KOPT-K1 (cell line): ENCODE data around the gene CUEDC1.
"Not testable (repeated sequence)": the region's sequence is repeated elsewhere in the genome, so short reads cannot be mapped to it uniquely, and the experiment has no call there.

Experiments
- H3K27ac ChIP-seq: fragments of 200-600 bp; sonication (generic); 2 replicates; pipeline ENCODE4 v1.5.1; 2016; ENCODE audit warnings: antibody characterized with exemption, mild to moderate bottlenecking, low read depth, low read length; ENCODE audit not compliant: poor library complexity, severe bottlenecking
- H3K36me3 ChIP-seq: fragments of 200-600 bp; sonication (generic); 2 replicates; pipeline ENCODE4 v1.5.1; 2017; ENCODE audit warnings: antibody characterized with exemption, mild to moderate bottlenecking, low read length, moderate library complexity; ENCODE audit not compliant: insufficient read depth
- H3K9me3 ChIP-seq: fragments of 200-600 bp; sonication (generic); 2 replicates; pipeline ENCODE4 v1.5.1; 2017; ENCODE audit warnings: antibody characterized with exemption, low read length, mild to moderate bottlenecking; ENCODE audit not compliant: insufficient read depth, poor library complexity, severe bottlenecking

The CUEDC1 gene

GRCh38 chr17:57972151-57972550 lies 16.9 kb upstream of the CUEDC1 start:
- no peak overlapping the region for H3K27ac ChIP-seq
- H3K36me3 ChIP-seq: peaks cover 60% of the 10 kb centered on the region
- H3K9me3 ChIP-seq: no peaks in the 10 kb centered on the region

GRCh38 chr17:57971572-57971971 lies 16.4 kb upstream of the CUEDC1 start:
- Histone ChIP-seq H3K36me3 (peaks cover 54% of the 10 kb centered on the region), H3K9me3 (no peaks in the 10 kb centered on the region), H3K27ac (no peak overlapping the region)

- Histone ChIP-seq H3K36me3 (peaks cover 45% of the 10 kb centered on the region), H3K27ac (no peak overlapping the region), H3K9me3 (no peaks in the 10 kb centered on the region)
Observed at GRCh38 chr17:57970710-57971109, 15.5 kb upstream of the CUEDC1 start.

- H3K9me3 ChIP-seq: no peaks in the 10 kb centered on the region
- peaks cover 23% of the 10 kb centered on the region for H3K36me3 ChIP-seq
- H3K27ac ChIP-seq: no peak overlapping the region
Observed at GRCh38 chr17:57968456-57968855, 13.2 kb upstream of the CUEDC1 start.

- Histone ChIP-seq H3K9me3 (no peaks in the 10 kb centered on the region), H3K27ac (no peak overlapping the region), H3K36me3 (peaks cover 7% of the 10 kb centered on the region; the same call in 1 of the 2 replicates)
Observed at GRCh38 chr17:57966875-57967274, 11.7 kb upstream of the CUEDC1 start.

GRCh38 chr17:57966246-57966645 lies 11.0 kb upstream of the CUEDC1 start:
- H3K36me3 ChIP-seq: peaks cover 1% of the 10 kb centered on the region; the same call in 1 of the 2 replicates
- H3K27ac ChIP-seq: no peak overlapping the region
- H3K9me3 ChIP-seq: no peaks in the 10 kb centered on the region

GRCh38 chr17:57965521-57966160 lies 10.4 kb upstream of the CUEDC1 start:
- no peaks in the 10 kb centered on the region for H3K9me3 ChIP-seq
- no peaks in the 10 kb centered on the region for H3K36me3 ChIP-seq
- no peak overlapping the region for H3K27ac ChIP-seq

- Histone ChIP-seq H3K9me3 (no peaks in the 10 kb centered on the region), H3K36me3 (no peaks in the 10 kb centered on the region)
Observed at GRCh38 chr17:57963149-57963511, 7.9 kb upstream of the CUEDC1 start.

GRCh38 chr17:57962279-57963148 lies 7.3 kb upstream of the CUEDC1 start:
- H3K36me3 ChIP-seq: no peaks in the 10 kb centered on the region
- no peaks in the 10 kb centered on the region for H3K9me3 ChIP-seq
- H3K27ac ChIP-seq: no peak overlapping the region

More at GRCh38 chr17:57963149-57963511, 7.9 kb upstream of the CUEDC1 start:
- no peak overlapping the region for H3K27ac ChIP-seq

- no peaks in the 10 kb centered on the region for H3K9me3 ChIP-seq
- no peaks in the 10 kb centered on the region for H3K36me3 ChIP-seq
- H3K27ac ChIP-seq: no peak overlapping the region
Observed at GRCh38 chr17:57959929-57960328, 4.7 kb upstream of the CUEDC1 start.

GRCh38 chr17:57958391-57958790 lies 3.2 kb upstream of the CUEDC1 start:
- H3K9me3 ChIP-seq: not testable (repeated sequence)

GRCh38 chr17:57957886-57958285 lies 2.7 kb upstream of the CUEDC1 start:
- Histone ChIP-seq H3K27ac (no peak overlapping the region), H3K36me3 (no peaks in the 10 kb centered on the region), H3K9me3 (no peaks in the 10 kb centered on the region)

More at GRCh38 chr17:57958391-57958790, 3.2 kb upstream of the CUEDC1 start:
- H3K27ac ChIP-seq, H3K36me3 ChIP-seq: not testable (repeated sequence)

GRCh38 chr17:57957120-57957850 lies 2.1 kb upstream of the CUEDC1 start:
- no peak overlapping the region for H3K27ac ChIP-seq
- H3K9me3 ChIP-seq: no peaks in the 10 kb centered on the region

GRCh38 chr17:57956291-57957119 lies 1.3 kb upstream of the CUEDC1 start:
- Histone ChIP-seq H3K27ac (no peak overlapping the region), H3K9me3 (no peaks in the 10 kb centered on the region), H3K36me3 (no peaks in the 10 kb centered on the region)

More at GRCh38 chr17:57957120-57957850, 2.1 kb upstream of the CUEDC1 start:
- no peaks in the 10 kb centered on the region for H3K36me3 ChIP-seq
